Body of pancreas (tissue), 4 donors: ENCODE measurements around the gene CPT1B. TPM values are rescaled to one million over a fixed set of nuclear protein-coding genes. Genes with fewer than 3 reads are reported as not detected.

Experiments used
- ATAC-seq: fragments of 150-250 bp; one replicate; pipeline ENCODE4 v1.9.1; 2016
- DNase-seq, 4 donors: peaks; one replicate each; pipeline ENCODE4 v3.0.0-alpha.2; 2019
- H3K27ac ChIP-seq, 4 donors: fragments of 200-600 bp; sonication (generic); 1 replicate in 3 of 4; 2 replicates in 1 of 4; pipeline versions ENCODE4 v1.5.1 to v1.6.1; 2016 to 2019; ENCODE audit warnings: mild to moderate bottlenecking in 1 of 4, mixed read lengths in 1 of 4, moderate library complexity in 1 of 4
- H3K27me3 ChIP-seq, 2 donors: fragments of 200-600 bp; sonication (generic); one replicate each; pipeline ENCODE4 v1.6.0; 2016; ENCODE audit warnings: mild to moderate bottlenecking in 1 of 2
- H3K36me3 ChIP-seq, 2 donors: fragments of 200-600 bp; sonication (generic); replicated peaks in 1 of 2; 2 replicates each; pipeline ENCODE4 v1.5.1; 2016; ENCODE audit warnings: low read depth in 2 of 2; ENCODE audit not compliant: insufficient read depth in 1 of 2
- H3K4me1 ChIP-seq: fragments of 200-600 bp; sonication (generic); one replicate; pipeline ENCODE4 v1.6.0; 2016
- H3K4me3 ChIP-seq, 2 donors: fragments of 200-600 bp; sonication (generic); 1 replicate in 1 of 2; 2 replicates in 1 of 2; pipeline ENCODE4 v1.5.1; 2016 to 2019
- H3K9me3 ChIP-seq, 3 donors: fragments of 200-600 bp; sonication (generic); 1 replicate in 2 of 3; 2 replicates in 1 of 3; pipeline ENCODE4 v1.5.1; 2016
- POLR2A ChIP-seq, 3 donors: fragments of 450-650 bp; IDR thresholded peaks; one replicate each; pipeline ENCODE4 v1.6.1; 2016; ENCODE audit warnings: antibody characterized with exemption in 3 of 3, mild to moderate bottlenecking in 2 of 3
- whole genome bisulfite sequencing, 2 donors: methylation state at CpG; one replicate each; pipeline ENCODE4 v1.1.5; 2017; 5-methylcytosine and 5-hydroxymethylcytosine counted together
- intact Hi-C: fragments of 100-400 bp; cut with DNase I; formaldehyde crosslinking; loops from one replicate; pipeline ENCODE4 v1.15.1; 2023
- total RNA-seq, 2 donors: library from RNA; depleted of rRNA; stranded (reverse); fragments of >200 nt; gene quantifications; one replicate each; pipeline ENCODE4 v1.1.0, GENCODE V29; 2016
- TF ChIP-seq, protein P1 (sequence below), 7 experiments: fragments of 450-650 bp in 4 of 7; fragments of 200-600 bp in 3 of 7; sonication (generic) in 3 of 7; IDR thresholded peaks; one replicate each; pipeline ENCODE4 v1.5.1; 2016 to 2019; ENCODE audit warnings: antibody characterized with exemption in 7 of 7

The CPT1B gene
- total RNA-seq, 2 donors from 2014 or later = 8.3 to 34.9 TPM

DNA sequence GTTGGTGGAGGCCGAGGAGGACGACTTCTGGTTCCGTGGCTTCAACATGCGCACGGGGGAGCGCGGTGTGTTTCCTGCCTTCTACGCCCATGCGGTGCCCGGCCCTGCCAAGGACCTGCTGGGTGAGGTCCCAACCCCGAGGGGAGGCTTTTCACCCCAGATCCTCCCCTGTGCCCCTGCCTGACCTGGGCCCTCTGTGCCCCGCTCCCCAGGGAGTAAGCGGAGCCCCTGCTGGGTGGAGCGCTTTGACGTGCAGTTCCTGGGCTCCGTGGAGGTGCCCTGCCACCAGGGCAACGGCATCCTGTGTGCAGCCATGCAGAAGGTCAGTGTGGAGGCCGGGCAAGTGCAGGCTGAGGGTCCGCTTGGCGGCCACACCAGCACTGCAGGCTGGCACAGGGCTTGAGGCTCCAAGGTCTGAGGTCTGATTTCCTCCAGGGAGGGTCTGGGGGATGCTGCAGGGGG, 27.4 kb upstream of the CPT1B start:
- ATAC-seq = no peak
- WGBS, 2 donors = 79 to 86% methylated on average over 6 to 19 of the region's 20 CpGs
- Histone ChIP-seq H3K4me1 (no peaks in the 10 kb centered on the region), H3K27ac (no peak overlapping the region), H3K27me3 (no peaks in the 10 kb centered on the region), H3K9me3 (no peaks in the 10 kb centered on the region), H3K4me3 (no peak overlapping the region), H3K36me3 (no peaks in the 10 kb centered on the region)
- TF ChIP-seq, protein P1, sequence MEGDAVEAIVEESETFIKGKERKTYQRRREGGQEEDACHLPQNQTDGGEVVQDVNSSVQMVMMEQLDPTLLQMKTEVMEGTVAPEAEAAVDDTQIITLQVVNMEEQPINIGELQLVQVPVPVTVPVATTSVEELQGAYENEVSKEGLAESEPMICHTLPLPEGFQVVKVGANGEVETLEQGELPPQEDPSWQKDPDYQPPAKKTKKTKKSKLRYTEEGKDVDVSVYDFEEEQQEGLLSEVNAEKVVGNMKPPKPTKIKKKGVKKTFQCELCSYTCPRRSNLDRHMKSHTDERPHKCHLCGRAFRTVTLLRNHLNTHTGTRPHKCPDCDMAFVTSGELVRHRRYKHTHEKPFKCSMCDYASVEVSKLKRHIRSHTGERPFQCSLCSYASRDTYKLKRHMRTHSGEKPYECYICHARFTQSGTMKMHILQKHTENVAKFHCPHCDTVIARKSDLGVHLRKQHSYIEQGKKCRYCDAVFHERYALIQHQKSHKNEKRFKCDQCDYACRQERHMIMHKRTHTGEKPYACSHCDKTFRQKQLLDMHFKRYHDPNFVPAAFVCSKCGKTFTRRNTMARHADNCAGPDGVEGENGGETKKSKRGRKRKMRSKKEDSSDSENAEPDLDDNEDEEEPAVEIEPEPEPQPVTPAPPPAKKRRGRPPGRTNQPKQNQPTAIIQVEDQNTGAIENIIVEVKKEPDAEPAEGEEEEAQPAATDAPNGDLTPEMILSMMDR (IDR thresholded peaks at IDR 0.05) = no peak
- TF ChIP-seq POLR2A (IDR thresholded peaks at IDR 0.05) = no peak
- intact Hi-C loops = no loop called here
- no peak for DNase-seq

- 83% methylated on average over 18 to 23 of the region's 23 CpGs for WGBS, 2 donors
- TF ChIP-seq, protein P1 (IDR thresholded peaks at IDR 0.05) = no peak
- TF ChIP-seq POLR2A (IDR thresholded peaks at IDR 0.05) = no peak
- no peaks in the 10 kb centered on the region for H3K9me3 ChIP-seq
- H3K27ac ChIP-seq = no peak overlapping the region
- peaks cover 1% of the 10 kb centered on the region for H3K4me1 ChIP-seq
- no peaks in the 10 kb centered on the region for H3K27me3 ChIP-seq
- no peak overlapping the region for H3K4me3 ChIP-seq
- ATAC-seq = no peak
- intact Hi-C loops = no loop called here
- H3K36me3 ChIP-seq = no peaks in the 10 kb centered on the region
- DNase-seq = no peak
Measured at GRCh38 chr22:50605002-50605612, 26.9 kb upstream of the CPT1B start.

DNA sequence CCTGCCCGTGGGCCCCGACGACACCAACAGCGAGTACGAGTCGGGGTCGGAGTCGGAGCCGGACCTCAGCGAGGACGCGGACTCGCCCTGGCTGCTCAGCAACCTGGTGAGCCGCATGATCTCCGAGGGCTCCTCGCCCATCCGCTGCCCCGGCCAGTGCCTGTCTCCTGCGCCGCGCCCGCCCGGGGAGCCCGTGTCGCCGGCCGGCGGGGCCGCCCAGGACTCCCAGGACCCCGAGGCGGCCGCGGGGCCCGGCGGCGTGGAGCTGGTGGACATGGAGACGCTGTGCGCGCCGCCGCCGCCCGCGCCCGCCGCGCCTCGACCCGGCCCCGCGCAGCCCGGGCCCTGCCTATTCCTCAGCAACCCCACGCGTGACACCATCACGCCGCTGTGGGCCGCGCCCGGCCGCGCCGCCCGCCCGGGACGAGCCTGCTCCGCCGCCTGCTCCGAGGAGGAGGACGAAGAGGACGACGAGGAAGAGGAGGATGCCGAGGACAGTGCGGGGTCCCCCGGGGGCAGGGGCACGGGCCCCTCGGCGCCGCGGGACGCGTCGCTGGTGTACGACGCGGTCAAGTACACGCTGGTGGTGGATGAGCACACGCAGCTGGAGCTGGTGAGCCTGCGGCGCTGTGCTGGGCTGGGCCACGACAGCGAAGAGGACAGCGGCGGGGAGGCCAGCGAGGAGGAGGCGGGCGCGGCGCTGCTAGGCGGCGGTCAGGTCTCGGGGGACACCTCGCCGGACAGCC, 26.2 kb upstream of the CPT1B start:
- DNase-seq (no peak), ATAC-seq (no peak)
- peaks cover 5% of the 10 kb centered on the region for H3K4me1 ChIP-seq
- H3K36me3 ChIP-seq = no peaks in the 10 kb centered on the region
- H3K27me3 ChIP-seq = no peaks in the 10 kb centered on the region
- WGBS, 2 donors = 61 to 81% methylated on average over 35 to 50 of the region's 103 CpGs
- TF ChIP-seq POLR2A (IDR thresholded peaks at IDR 0.05) = no peak
- TF ChIP-seq, protein P1 (IDR thresholded peaks at IDR 0.05) = no peak
- intact Hi-C loops = no loop called here
- no peaks in the 10 kb centered on the region for H3K9me3 ChIP-seq
- H3K4me3 ChIP-seq = no peak overlapping the region
- H3K27ac ChIP-seq = no peak overlapping the region

DNA sequence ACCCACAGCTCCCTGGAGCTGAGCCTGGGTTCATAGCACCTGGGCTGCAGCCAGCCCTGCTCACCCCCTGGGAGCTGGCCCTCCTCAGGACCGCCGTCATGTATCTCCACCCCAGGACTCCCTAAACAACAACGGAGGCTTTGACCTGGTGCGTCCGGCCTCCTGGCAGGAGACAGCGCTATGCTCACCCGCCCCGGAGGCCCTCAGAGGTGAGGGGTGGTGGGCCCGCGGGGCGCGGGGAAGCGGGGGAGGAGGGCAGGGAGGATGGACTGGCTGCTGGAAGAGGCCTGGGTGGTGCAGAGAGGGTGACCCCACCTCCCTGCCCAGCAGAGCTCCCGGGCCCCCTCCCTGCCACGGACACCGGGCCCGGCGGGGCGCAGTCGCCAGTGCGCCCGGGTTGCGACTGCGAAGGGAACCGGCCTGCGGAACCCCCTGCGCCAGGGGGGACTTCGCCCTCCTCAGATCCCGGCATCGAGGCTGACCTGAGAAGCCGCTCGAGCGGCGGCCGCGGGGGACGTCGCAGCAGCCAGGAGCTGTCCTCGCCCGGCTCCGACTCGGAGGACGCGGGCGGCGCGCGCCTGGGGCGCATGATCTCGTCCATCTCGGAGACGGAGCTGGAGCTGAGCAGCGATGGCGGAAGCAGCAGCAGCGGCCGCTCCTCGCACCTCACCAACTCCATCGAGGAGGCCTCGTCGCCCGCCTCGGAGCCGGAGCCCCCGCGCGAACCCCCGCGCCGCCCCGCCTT, 25.5 kb upstream of the CPT1B start:
- intact Hi-C loops = no loop called here
- ATAC-seq = no peak
- Histone ChIP-seq H3K4me1 (peaks cover 5% of the 10 kb centered on the region), H3K27me3 (no peaks in the 10 kb centered on the region), H3K4me3 (no peak overlapping the region), H3K27ac (no peak overlapping the region), H3K36me3 (no peaks in the 10 kb centered on the region), H3K9me3 (no peaks in the 10 kb centered on the region)
- TF ChIP-seq, protein P1 (IDR thresholded peaks at IDR 0.05) = no peak
- TF ChIP-seq POLR2A (IDR thresholded peaks at IDR 0.05) = no peak
- WGBS, 2 donors = 22 to 57% methylated on average over 13 to 60 of the region's 70 CpGs
- no peak for DNase-seq
